Activated B cell treated with CpG ODN at 0.5 μM for 24 hours (primary cell): ENCODE results near the gene ETFB. TPM values are rescaled to one million over a fixed set of nuclear protein-coding genes. Genes with fewer than 3 reads are reported as not detected.

Experiments used
- ATAC-seq: fragments of 200-7000 bp; cut with Tn5 transposase; one replicate; pipeline ENCODE4 v1.10.0; 2021; ENCODE audit warnings: low read depth, mild to moderate bottlenecking, moderate library complexity
- CTCF ChIA-PET: fragments of 350-600 bp; sonication (Branson Sonifier 250); formaldehyde crosslinking; loops from one replicate; lab custom pipeline; 2021; ENCODE audit warnings: antibody characterized with exemption; lab: Charles Lee
- POLR2A ChIA-PET: fragments of 350-600 bp; sonication (Branson Sonifier 250); formaldehyde crosslinking; loops from one replicate; lab custom pipeline; 2021; ENCODE audit warnings: antibody characterized with exemption; lab: Charles Lee
- DNase-seq: peaks from one replicate; pipeline ENCODE4 v3.0.0; 2022
- H3K27ac Mint-ChIP-seq: one replicate; pipeline ENCODE4 v1.8.0; 2020; ENCODE audit warnings: mixed read lengths
- H3K27me3 Mint-ChIP-seq: one replicate; pipeline ENCODE4 v1.8.0; 2021; ENCODE audit warnings: mixed read lengths
- H3K36me3 Mint-ChIP-seq: one replicate; pipeline ENCODE4 v1.8.0; 2021; ENCODE audit warnings: low read depth, mixed read lengths
- H3K4me1 Mint-ChIP-seq: one replicate; pipeline ENCODE4 v1.8.0; 2021; ENCODE audit warnings: mixed read lengths
- H3K4me3 Mint-ChIP-seq: one replicate; pipeline ENCODE4 v1.8.0; 2020; ENCODE audit warnings: mild to moderate bottlenecking, mixed read lengths
- H3K9me3 Mint-ChIP-seq: one replicate; pipeline ENCODE4 v1.8.0; 2020; ENCODE audit warnings: mixed read lengths
- intact Hi-C: fragments of 100-400 bp; cut with micrococcal nuclease; formaldehyde crosslinking; loops from one replicate; pipeline ENCODE4 v1.15.1; 2024
- total RNA-seq: library from RNA; stranded (reverse); gene quantifications from 2 replicates; pipeline ENCODE4 v1.2.3, GENCODE V29; 2022
- TF ChIP-seq, protein P1 (sequence below): fragments of 200-600 bp; IDR thresholded peaks from one replicate; pipeline ENCODE4 v1.8.0; 2022; ENCODE audit warnings: antibody characterized with exemption, mild to moderate bottlenecking

The ETFB gene
- total RNA-seq, 1 donor from 2014 or later = 43.8 TPM

DNA sequence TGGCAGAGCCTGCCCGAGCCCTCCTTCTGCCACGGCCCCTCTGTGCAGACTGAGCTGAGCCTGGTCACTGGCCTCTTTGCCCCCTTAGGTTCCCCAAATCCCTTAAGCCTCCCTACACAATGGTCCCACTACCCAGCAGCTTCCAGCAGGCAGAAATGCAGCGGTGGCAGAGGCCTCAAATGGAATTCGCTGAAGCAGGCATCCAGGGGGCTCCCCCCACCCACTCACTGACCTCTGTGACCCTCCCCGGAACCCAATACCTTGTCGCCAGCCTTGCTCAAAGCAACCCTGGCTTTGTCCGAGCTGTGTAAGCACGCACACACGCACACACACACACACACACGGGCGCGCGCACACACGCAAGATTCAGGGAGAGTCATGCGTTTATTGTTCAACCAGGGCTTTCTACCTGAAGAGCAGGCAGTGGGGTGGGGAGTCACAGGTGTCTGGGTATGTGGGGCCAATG, 21.8 kb upstream of the ETFB start, which contains the start of gene LIM2:
TSS of gene LIM2 (minus strand) at position 51 of the 466 bp plus-strand sequence. CDS start 531 bp downstream, outside the sequence.
- Mint-ChIP-seq H3K4me1 (peaks cover 9% of the 10 kb centered on the region), H3K4me3 (no peak within 1 kb of the TSS), H3K27ac (peak within 1 kb of the TSS; percentile 1)

DNA sequence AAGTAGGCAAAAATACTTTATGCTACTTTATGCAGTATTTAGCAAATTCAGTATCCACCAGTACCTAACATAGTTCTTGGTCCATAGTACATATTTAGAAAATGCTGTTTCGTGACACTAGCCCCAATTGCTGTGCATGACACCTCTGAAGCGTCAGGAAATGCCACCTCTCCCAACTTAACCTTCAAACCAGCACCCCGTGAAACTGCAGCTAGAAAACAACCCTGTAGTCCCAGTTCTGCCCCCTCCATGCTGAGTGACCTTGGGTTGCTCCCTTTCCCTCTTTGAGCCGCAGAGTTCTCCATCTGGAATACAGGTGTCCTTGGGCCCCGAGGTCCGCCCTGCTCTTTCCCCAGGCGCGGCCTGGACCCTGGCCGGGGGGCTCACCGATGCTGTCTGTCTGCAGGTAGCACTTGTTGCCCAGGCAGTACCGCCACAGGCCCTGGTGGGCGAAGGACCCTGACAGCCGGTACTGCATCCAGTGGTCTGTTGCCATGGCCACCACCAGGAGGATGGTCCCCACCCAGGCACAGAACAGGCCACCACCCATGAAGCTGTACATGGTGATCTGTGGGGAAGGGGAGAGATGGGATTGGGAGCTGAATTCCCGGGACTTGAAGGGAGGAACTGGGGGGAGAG, 20.8 kb upstream of the ETFB start:
- TF ChIP-seq, protein P1, sequence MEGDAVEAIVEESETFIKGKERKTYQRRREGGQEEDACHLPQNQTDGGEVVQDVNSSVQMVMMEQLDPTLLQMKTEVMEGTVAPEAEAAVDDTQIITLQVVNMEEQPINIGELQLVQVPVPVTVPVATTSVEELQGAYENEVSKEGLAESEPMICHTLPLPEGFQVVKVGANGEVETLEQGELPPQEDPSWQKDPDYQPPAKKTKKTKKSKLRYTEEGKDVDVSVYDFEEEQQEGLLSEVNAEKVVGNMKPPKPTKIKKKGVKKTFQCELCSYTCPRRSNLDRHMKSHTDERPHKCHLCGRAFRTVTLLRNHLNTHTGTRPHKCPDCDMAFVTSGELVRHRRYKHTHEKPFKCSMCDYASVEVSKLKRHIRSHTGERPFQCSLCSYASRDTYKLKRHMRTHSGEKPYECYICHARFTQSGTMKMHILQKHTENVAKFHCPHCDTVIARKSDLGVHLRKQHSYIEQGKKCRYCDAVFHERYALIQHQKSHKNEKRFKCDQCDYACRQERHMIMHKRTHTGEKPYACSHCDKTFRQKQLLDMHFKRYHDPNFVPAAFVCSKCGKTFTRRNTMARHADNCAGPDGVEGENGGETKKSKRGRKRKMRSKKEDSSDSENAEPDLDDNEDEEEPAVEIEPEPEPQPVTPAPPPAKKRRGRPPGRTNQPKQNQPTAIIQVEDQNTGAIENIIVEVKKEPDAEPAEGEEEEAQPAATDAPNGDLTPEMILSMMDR = no peak
- DNase-seq = no peak
- H3K27me3 Mint-ChIP-seq = peaks cover 3% of the 10 kb centered on the region
- no peak for ATAC-seq
- ChIA-PET POLR2A (no interaction called here), CTCF (no interaction called here)
- no peaks in the 10 kb centered on the region for H3K36me3 Mint-ChIP-seq
- H3K4me3 Mint-ChIP-seq = no peak overlapping the region
- peaks cover 7% of the 10 kb centered on the region for H3K4me1 Mint-ChIP-seq
- intact Hi-C loops = no loop called here
- H3K27ac Mint-ChIP-seq = no peak overlapping the region
- no peaks in the 10 kb centered on the region for H3K9me3 Mint-ChIP-seq

More for the DNA sequence above, 21.8 kb upstream of the ETFB start, which contains the start of gene LIM2:
- intact Hi-C loops = no loop called here
- Mint-ChIP-seq H3K36me3 (no peaks in the 10 kb centered on the region), H3K27me3 (no peaks in the 10 kb centered on the region), H3K9me3 (no peaks in the 10 kb centered on the region)
- DNase-seq (no peak), ATAC-seq (no peak)
- TF ChIP-seq, protein P1 = no peak
- CTCF ChIA-PET = no interaction called here
- POLR2A ChIA-PET = no interaction called here

DNA sequence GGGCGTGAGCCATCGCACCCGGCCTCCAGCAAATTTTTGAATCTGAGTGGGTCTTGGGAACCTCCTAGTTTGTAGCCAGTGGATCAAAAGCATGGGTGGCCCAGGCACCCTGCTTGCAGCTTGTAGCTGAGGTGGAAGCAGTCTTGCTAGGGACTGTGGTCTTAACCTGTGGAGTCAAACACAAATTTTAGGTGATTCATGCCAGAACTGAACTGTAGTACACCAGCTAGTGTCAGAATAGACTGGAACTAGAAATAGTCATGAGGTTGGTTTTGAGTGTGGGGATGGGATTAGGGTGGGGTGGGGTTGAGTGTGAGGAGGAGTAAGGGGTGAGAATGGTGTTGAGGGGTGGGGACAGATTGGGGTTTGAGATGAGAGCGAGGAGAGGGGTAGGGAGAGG, 15.8 kb upstream of the ETFB start:
- H3K27ac Mint-ChIP-seq = no peak overlapping the region
- ATAC-seq (no peak), DNase-seq (no peak)
- TF ChIP-seq, protein P1 = no peak
- peaks cover 3% of the 10 kb centered on the region for H3K27me3 Mint-ChIP-seq
- ChIA-PET CTCF (no interaction called here), POLR2A (no interaction called here)
- no peaks in the 10 kb centered on the region for H3K9me3 Mint-ChIP-seq
- intact Hi-C loops = no loop called here
- H3K4me1 Mint-ChIP-seq = no peaks in the 10 kb centered on the region
- H3K4me3 Mint-ChIP-seq = no peak overlapping the region
- H3K36me3 Mint-ChIP-seq = no peaks in the 10 kb centered on the region

DNA sequence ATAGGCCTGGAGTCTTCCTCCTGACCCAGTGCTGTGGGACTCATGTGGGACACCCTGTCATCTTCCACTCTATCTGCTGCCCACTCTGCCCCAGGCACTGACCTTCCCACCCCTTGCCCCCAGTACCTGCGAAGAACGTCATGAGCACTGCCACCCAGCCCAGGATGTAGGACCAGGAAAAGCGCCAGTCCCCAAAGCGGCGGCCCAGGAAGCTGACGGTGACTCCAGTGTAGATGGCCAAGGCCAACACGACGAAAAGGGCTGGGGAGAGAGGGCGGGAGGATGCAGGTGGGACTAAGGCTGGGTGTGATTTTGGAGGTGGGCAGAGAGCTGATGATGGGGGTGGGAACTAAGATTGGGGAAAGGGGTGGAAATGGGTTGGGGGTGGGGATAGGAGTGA, 14.2 kb upstream of the ETFB start:
- Mint-ChIP-seq H3K36me3 (no peaks in the 10 kb centered on the region), H3K4me1 (no peaks in the 10 kb centered on the region), H3K27ac (no peak overlapping the region), H3K27me3 (peaks cover 3% of the 10 kb centered on the region), H3K4me3 (no peak overlapping the region), H3K9me3 (no peaks in the 10 kb centered on the region)
- intact Hi-C loops = no loop called here
- CTCF ChIA-PET = no interaction called here
- POLR2A ChIA-PET = no interaction called here
- TF ChIP-seq, protein P1 = no peak
- DNase-seq (no peak), ATAC-seq (no peak)

DNA sequence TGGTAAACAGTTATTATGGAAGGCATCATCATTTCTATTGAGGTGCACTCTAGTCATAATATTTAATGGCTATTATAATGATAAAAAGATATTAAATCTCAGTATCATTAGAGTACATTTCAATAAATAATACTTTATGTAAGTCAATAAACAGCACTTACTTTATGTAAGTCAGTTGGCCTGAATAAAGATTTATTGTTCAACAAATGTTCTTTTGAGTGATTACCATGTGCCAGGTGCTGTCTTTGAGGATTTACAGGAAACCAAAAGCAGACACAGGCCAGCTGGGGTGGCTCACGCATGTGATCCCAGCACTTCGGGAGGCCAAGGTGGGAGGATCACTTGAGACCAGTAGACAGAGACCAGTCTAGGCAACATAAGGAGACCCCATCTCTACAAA, 11.2 kb upstream of the ETFB start:
- no peak overlapping the region for H3K4me3 Mint-ChIP-seq
- intact Hi-C loops = no loop called here
- no peaks in the 10 kb centered on the region for H3K36me3 Mint-ChIP-seq
- no peaks in the 10 kb centered on the region for H3K9me3 Mint-ChIP-seq
- POLR2A ChIA-PET = interaction anchor here (0.7 kb wide), 1 partner anchor 10 kb away, joined by 3 read pairs; no protein-coding TSS in a partner anchor
- TF ChIP-seq, protein P1 = no peak
- H3K4me1 Mint-ChIP-seq = peaks cover 7% of the 10 kb centered on the region
- CTCF ChIA-PET = no interaction called here
- ATAC-seq = no peak
- no peak for DNase-seq
- H3K27ac Mint-ChIP-seq = no peak overlapping the region
- H3K27me3 Mint-ChIP-seq = no peaks in the 10 kb centered on the region
